Calu3 (cell line): ENCODE measurements around the gene AKR7A2. TPM values are rescaled to one million over a fixed set of nuclear protein-coding genes. Genes with fewer than 3 reads are reported as not detected.

ENCODE experiments used
- BruUV-seq: library from RNA; stranded (reverse); fragments of 400-500 nt; replicated peaks from 2 replicates; lab custom pipeline; 2021; lab: Mats Ljungman, UMichigan
- CTCF ChIA-PET: fragments of 300-600 bp; sonication (Branson Sonifier 250); formaldehyde crosslinking; loops from one replicate; lab custom pipeline; 2022; ENCODE audit warnings: antibody characterized with exemption; lab: Charles Lee
- DNase-seq: peaks from one replicate; pipeline ENCODE4 v3.0.0; 2022
- H3K27ac Mint-ChIP-seq: one replicate; pipeline ENCODE4 v1.8.0; 2022; ENCODE audit warnings: mixed read lengths; ENCODE audit not compliant: unreplicated experiment
- H3K27me3 Mint-ChIP-seq: one replicate; pipeline ENCODE4 v1.8.0; 2022; ENCODE audit warnings: mixed read lengths; ENCODE audit not compliant: unreplicated experiment
- H3K36me3 Mint-ChIP-seq: one replicate; pipeline ENCODE4 v1.8.0; 2022; ENCODE audit warnings: mild to moderate bottlenecking, moderate library complexity, mixed read lengths; ENCODE audit not compliant: insufficient read depth, unreplicated experiment
- H3K4me1 Mint-ChIP-seq: one replicate; pipeline ENCODE4 v1.8.0; 2022; ENCODE audit warnings: mild to moderate bottlenecking, low read depth, mixed read lengths; ENCODE audit not compliant: unreplicated experiment
- H3K4me3 Mint-ChIP-seq: one replicate; pipeline ENCODE4 v1.8.0; 2022; ENCODE audit warnings: mild to moderate bottlenecking, low read depth, moderate library complexity, mixed read lengths; ENCODE audit not compliant: unreplicated experiment
- H3K9me3 Mint-ChIP-seq: one replicate; pipeline ENCODE4 v1.8.0; 2022; ENCODE audit warnings: low read depth, mixed read lengths; ENCODE audit not compliant: unreplicated experiment
- intact Hi-C: fragments of 100-400 bp; cut with micrococcal nuclease; formaldehyde crosslinking; loops from one replicate; pipeline ENCODE4 v1.10.0; 2022; ENCODE audit not compliant: unreplicated experiment
- total RNA-seq: library from RNA; stranded (reverse); gene quantifications from 2 replicates; pipeline ENCODE4 v1.2.3, GENCODE V29; 2022
- TF ChIP-seq, protein P1 (sequence below): fragments of 200-600 bp; IDR thresholded peaks from one replicate; pipeline ENCODE4 v1.8.0; 2022; ENCODE audit warnings: antibody characterized with exemption; ENCODE audit not compliant: unreplicated experiment

The AKR7A2 gene
- total RNA-seq, 1 experiment from 2014 or later = 25.7 TPM

DNA sequence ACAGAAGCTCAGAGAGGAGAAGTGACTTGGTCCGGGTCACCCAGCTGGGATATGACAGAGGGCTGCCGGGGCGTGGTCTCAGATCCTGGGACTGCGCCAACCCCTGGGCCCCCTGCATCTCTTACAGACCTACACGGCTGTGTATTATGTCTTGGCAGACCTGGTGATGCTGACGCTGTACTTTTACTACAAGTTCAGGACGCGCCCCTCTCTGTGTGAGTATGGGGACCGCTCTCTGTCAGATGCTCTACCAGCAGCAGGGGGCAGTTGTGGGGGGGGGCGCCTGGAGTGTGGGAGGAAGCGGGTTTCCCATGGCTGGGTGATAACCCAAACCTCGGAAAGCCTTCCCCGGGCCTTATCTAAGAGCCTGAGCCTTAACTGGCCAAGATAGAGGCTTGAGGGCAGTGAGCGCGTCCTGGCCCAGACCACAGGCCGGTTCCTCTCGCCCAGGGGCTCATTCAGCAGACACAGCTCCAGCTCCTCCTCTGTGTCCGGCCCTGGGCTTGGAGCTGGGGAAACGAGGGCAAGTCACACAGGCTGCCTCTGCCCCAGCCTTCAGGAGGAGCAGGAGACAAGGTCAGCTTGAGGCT is 13.5 kb upstream of the AKR7A2 start:
- Mint-ChIP-seq H3K36me3 (peaks cover 29% of the 10 kb centered on the region), H3K4me1 (no peaks in the 10 kb centered on the region), H3K9me3 (no peaks in the 10 kb centered on the region), H3K27me3 (no peaks in the 10 kb centered on the region), H3K4me3 (no peak overlapping the region), H3K27ac (no peak overlapping the region)
- TF ChIP-seq, protein P1, sequence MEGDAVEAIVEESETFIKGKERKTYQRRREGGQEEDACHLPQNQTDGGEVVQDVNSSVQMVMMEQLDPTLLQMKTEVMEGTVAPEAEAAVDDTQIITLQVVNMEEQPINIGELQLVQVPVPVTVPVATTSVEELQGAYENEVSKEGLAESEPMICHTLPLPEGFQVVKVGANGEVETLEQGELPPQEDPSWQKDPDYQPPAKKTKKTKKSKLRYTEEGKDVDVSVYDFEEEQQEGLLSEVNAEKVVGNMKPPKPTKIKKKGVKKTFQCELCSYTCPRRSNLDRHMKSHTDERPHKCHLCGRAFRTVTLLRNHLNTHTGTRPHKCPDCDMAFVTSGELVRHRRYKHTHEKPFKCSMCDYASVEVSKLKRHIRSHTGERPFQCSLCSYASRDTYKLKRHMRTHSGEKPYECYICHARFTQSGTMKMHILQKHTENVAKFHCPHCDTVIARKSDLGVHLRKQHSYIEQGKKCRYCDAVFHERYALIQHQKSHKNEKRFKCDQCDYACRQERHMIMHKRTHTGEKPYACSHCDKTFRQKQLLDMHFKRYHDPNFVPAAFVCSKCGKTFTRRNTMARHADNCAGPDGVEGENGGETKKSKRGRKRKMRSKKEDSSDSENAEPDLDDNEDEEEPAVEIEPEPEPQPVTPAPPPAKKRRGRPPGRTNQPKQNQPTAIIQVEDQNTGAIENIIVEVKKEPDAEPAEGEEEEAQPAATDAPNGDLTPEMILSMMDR = no peak
- CTCF ChIA-PET = no interaction called here
- no TSS peak for BruUV-seq
- DNase-seq = no peak
- intact Hi-C loops = no loop called here

DNA sequence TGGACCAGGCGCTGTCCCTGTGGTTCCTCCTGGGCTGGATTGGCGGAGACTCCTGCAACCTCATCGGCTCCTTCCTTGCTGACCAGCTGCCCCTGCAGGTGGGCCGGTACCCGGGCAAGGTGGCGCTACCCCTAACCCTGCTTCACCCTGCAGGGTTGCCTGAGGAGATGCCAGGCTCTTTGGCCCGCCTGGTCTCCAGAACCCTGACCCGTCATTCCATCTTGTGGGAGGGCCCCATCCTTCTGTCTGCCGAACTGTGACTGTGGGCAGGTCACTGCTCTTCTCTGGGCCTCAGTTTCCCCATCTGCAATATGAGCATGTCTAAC is 12.7 kb upstream of the AKR7A2 start:
- no peak overlapping the region for H3K27ac Mint-ChIP-seq
- no peaks in the 10 kb centered on the region for H3K27me3 Mint-ChIP-seq
- BruUV-seq = no TSS peak
- TF ChIP-seq, protein P1 = no peak
- CTCF ChIA-PET = no interaction called here
- H3K4me3 Mint-ChIP-seq = no peak overlapping the region
- no peaks in the 10 kb centered on the region for H3K4me1 Mint-ChIP-seq
- H3K9me3 Mint-ChIP-seq = no peaks in the 10 kb centered on the region
- peaks cover 27% of the 10 kb centered on the region for H3K36me3 Mint-ChIP-seq
- no peak for DNase-seq
- intact Hi-C loops = no loop called here

DNA sequence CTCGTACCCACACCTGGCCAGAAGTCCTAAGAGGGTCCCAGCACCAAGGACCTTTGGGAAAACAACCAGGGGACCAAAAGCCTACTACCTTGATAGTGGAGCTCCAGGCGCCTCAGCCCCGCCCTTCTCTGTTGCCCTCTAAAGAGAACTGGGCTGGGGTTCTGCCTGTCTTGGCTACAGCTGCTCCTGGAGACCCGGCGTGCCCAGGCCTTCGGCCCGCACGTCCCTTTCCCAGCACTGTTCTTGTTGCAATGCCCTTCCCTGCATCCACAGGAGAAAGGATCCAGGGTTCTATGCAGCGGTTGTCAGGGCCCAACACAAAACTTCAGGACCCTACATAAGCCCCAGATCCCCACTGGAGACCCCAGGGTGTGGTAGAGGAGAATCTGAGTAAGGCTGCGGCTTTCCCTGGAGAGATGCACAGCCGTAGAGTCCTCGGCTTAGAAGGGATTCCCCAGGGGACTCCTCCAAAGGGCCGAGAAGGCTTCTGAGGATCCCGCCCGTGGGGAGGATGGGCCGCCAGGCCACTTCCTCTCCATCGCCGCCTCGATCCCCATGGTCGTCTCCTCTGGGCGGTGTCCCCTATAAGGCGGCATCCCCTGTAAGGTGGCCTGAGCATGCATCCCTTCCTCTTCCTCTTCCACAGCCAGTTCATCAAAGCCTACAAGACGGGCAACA is 12.2 kb upstream of the AKR7A2 start:
- TF ChIP-seq, protein P1 = no peak
- no TSS peak for BruUV-seq
- no peak for DNase-seq
- CTCF ChIA-PET = no interaction called here
- no peaks in the 10 kb centered on the region for H3K9me3 Mint-ChIP-seq
- intact Hi-C loops = no loop called here
- H3K27ac Mint-ChIP-seq = no peak overlapping the region
- no peak overlapping the region for H3K4me3 Mint-ChIP-seq
- H3K27me3 Mint-ChIP-seq = no peaks in the 10 kb centered on the region
- H3K4me1 Mint-ChIP-seq = no peaks in the 10 kb centered on the region
- H3K36me3 Mint-ChIP-seq = peaks cover 22% of the 10 kb centered on the region

DNA sequence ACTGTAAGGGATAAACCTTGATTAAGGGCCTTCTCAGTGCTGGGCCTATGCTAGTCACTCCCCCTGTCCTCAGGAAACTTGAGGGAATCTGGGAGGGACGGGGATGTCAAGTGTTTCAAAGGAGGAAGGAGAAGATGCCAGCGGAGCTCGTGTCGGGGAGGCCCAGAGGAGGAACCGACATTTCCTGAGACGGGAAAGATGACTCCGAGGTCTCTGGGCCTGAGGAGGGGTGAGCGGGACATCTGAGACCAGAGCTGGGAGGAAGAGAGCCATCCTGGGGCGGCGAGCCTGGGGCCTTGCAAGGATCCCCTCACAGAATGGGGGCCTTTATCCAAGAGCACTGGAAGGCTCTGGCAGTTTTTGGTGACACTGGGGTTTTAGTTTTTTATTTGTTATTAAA is 10.5 kb upstream of the AKR7A2 start:
- Mint-ChIP-seq H3K27me3 (no peaks in the 10 kb centered on the region), H3K27ac (no peak overlapping the region), H3K36me3 (peaks cover 16% of the 10 kb centered on the region), H3K4me3 (no peak overlapping the region), H3K9me3 (no peaks in the 10 kb centered on the region), H3K4me1 (no peaks in the 10 kb centered on the region)
- CTCF ChIA-PET = no interaction called here
- intact Hi-C loops = no loop called here
- BruUV-seq = no TSS peak
- TF ChIP-seq, protein P1 = no peak
- no peak for DNase-seq
